Smooth muscle cell (in vitro differentiated cells): ENCODE data around the gene ZNF655. TPM values are rescaled to one million over a fixed set of nuclear protein-coding genes. Genes with fewer than 3 reads are reported as not detected.

ENCODE experiments used
- DNase-seq: peaks from one replicate; lab custom pipeline; 2025; ENCODE audit not compliant: unreplicated experiment; lab: John Stamatoyannopoulos, UW
- H2AFZ ChIP-seq: fragments of 200-600 bp; sonication (generic); 2 replicates; pipeline ENCODE4 v1.6.0; 2016; ENCODE audit warnings: antibody characterized with exemption, low read depth, mild to moderate bottlenecking
- H3F3A ChIP-seq: fragments of 200-600 bp; sonication (generic); 2 replicates; pipeline ENCODE4 v1.6.0; 2017; ENCODE audit warnings: antibody characterized with exemption, low read depth
- H3K27ac ChIP-seq: fragments of 200-600 bp; sonication (generic); 2 replicates; pipeline ENCODE4 v1.5.1; 2016; ENCODE audit warnings: low read depth, mild to moderate bottlenecking
- H3K27me3 ChIP-seq: fragments of 200-600 bp; sonication (generic); 2 replicates; pipeline ENCODE4 v1.6.1; 2016; ENCODE audit warnings: low read depth, mild to moderate bottlenecking
- H3K36me3 ChIP-seq: fragments of 200-600 bp; sonication (generic); 2 replicates; pipeline ENCODE4 v1.5.1; 2016; ENCODE audit warnings: low read depth
- H3K4me1 ChIP-seq: fragments of 200-600 bp; sonication (generic); 2 replicates; pipeline ENCODE4 v1.5.1; 2016; ENCODE audit warnings: low read depth
- H3K4me2 ChIP-seq: fragments of 200-600 bp; sonication (generic); 2 replicates; pipeline ENCODE4 v1.6.0; 2016; ENCODE audit warnings: mild to moderate bottlenecking
- H3K4me3 ChIP-seq: fragments of 200-600 bp; sonication (generic); 2 replicates; pipeline ENCODE4 v1.5.1; 2016; ENCODE audit warnings: mild to moderate bottlenecking
- H3K79me2 ChIP-seq: fragments of 200-600 bp; sonication (generic); 2 replicates; pipeline ENCODE4 v1.6.0; 2016; ENCODE audit warnings: low read depth, mild to moderate bottlenecking
- H3K9ac ChIP-seq: fragments of 200-600 bp; sonication (generic); 2 replicates; pipeline ENCODE4 v1.6.0; 2016; ENCODE audit warnings: low read depth
- H3K9me3 ChIP-seq: fragments of 200-600 bp; sonication (generic); replicated peaks from 2 replicates; pipeline ENCODE4 v1.5.1; 2016; ENCODE audit warnings: low read depth
- H4K20me1 ChIP-seq: fragments of 200-600 bp; sonication (generic); 2 replicates; pipeline ENCODE4 v1.6.0; 2016; ENCODE audit warnings: low read depth
- WGBS: methylation state at CpG from one replicate; pipeline ENCODE4 v1.1.7; 2016; ENCODE audit warnings: low lambda C conversion rate; 5-methylcytosine and 5-hydroxymethylcytosine counted together
- polyA plus RNA-seq: library from polyadenylated mRNA; unstranded; fragments of >200 nt; fragmentation: Nextera tagmentation; extraction: Ambion mirVana; gene quantifications from 2 replicates; pipeline ENCODE4 v1.2.1, GENCODE V29; 2016
- total RNA-seq: library from RNA; depleted of rRNA; stranded (reverse); fragments of >200 nt; gene quantifications from 2 replicates; pipeline ENCODE4 v1.2.3, GENCODE V29; 2014
- TF ChIP-seq, protein P1 (sequence below): fragments of 200-600 bp; sonication (generic); IDR thresholded peaks from 2 replicates; pipeline ENCODE4 v1.5.1; 2017; ENCODE audit warnings: borderline replicate concordance, mild to moderate bottlenecking, antibody characterized with exemption; ENCODE audit not compliant: insufficient read depth, poor library complexity, severe bottlenecking

The ZNF655 gene
- total and polyA plus RNA-seq, 2 experiments from 2014 or later, result 21.6 to 67.2 TPM

DNA sequence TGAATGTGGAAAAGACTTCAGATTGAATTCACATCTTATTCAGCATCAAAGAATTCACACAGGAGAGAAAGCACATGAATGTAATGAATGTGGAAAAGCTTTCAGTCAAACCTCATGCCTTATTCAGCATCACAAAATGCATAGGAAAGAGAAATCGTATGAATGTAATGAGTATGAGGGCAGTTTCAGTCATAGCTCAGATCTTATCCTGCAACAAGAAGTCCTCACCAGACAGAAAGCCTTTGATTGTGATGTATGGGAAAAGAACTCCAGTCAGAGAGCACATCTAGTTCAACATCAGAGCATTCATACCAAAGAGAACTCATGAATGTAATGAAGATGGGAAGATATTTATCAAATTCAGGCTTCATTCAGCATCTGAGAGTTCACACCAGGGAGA is 14.8 kb downstream of the ZNF655 start:
- H3K4me3 ChIP-seq, result no peak overlapping the region
- no peak overlapping the region for H2AFZ ChIP-seq
- H3K4me1 ChIP-seq, result no peaks in the 10 kb centered on the region
- H3K27ac ChIP-seq, result no peak overlapping the region
- no peak for DNase-seq
- peaks cover 15% of the 10 kb centered on the region for H3K79me2 ChIP-seq
- 100% methylated on average over 1 of the region's 1 CpG for WGBS
- peaks cover 61% of the 10 kb centered on the region for H4K20me1 ChIP-seq
- TF ChIP-seq, protein P1, sequence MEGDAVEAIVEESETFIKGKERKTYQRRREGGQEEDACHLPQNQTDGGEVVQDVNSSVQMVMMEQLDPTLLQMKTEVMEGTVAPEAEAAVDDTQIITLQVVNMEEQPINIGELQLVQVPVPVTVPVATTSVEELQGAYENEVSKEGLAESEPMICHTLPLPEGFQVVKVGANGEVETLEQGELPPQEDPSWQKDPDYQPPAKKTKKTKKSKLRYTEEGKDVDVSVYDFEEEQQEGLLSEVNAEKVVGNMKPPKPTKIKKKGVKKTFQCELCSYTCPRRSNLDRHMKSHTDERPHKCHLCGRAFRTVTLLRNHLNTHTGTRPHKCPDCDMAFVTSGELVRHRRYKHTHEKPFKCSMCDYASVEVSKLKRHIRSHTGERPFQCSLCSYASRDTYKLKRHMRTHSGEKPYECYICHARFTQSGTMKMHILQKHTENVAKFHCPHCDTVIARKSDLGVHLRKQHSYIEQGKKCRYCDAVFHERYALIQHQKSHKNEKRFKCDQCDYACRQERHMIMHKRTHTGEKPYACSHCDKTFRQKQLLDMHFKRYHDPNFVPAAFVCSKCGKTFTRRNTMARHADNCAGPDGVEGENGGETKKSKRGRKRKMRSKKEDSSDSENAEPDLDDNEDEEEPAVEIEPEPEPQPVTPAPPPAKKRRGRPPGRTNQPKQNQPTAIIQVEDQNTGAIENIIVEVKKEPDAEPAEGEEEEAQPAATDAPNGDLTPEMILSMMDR, result no peak
- no peak overlapping the region for H3K9ac ChIP-seq
- H3K9me3 ChIP-seq, result no peaks in the 10 kb centered on the region
- no peak overlapping the region for H3K4me2 ChIP-seq
- H3K36me3 ChIP-seq, result peaks cover 12% of the 10 kb centered on the region
- no peaks in the 10 kb centered on the region for H3K27me3 ChIP-seq
- peaks cover 24% of the 10 kb centered on the region for H3F3A ChIP-seq

DNA sequence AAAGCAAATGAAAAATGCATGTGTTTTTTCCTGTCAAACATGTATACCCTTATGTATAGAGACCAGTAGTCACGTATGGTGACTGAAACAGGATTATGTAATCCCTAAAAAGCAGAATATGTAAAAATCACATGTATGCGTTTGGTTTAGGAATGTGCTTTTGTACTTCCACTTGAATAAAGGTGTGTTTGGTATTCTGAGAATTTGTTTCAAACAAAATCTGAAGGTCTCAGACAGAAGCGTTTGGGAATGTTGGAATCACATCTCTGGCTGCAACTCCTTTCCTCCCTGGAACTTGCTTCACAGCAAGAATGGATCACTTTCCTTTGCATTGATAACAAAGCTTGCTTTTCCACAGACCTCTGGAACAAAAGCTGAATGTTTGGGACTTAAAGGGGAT is 17.8 kb downstream of the ZNF655 start:
- H4K20me1 ChIP-seq, result peaks cover 31% of the 10 kb centered on the region
- H3F3A ChIP-seq, result peaks cover 20% of the 10 kb centered on the region
- peaks cover 11% of the 10 kb centered on the region for H3K36me3 ChIP-seq
- H3K27ac ChIP-seq, result no peak overlapping the region
- H3K27me3 ChIP-seq, result no peaks in the 10 kb centered on the region
- no peaks in the 10 kb centered on the region for H3K9me3 ChIP-seq
- no peak for DNase-seq
- WGBS, result 78% methylated on average over 3 of the region's 3 CpGs
- no peaks in the 10 kb centered on the region for H3K79me2 ChIP-seq
- peaks cover 4% of the 10 kb centered on the region for H3K4me1 ChIP-seq
- H3K9ac ChIP-seq, result no peak overlapping the region
- no peak overlapping the region for H2AFZ ChIP-seq
- TF ChIP-seq, protein P1, result no peak
- no peak overlapping the region for H3K4me3 ChIP-seq
- H3K4me2 ChIP-seq, result no peak overlapping the region

DNA sequence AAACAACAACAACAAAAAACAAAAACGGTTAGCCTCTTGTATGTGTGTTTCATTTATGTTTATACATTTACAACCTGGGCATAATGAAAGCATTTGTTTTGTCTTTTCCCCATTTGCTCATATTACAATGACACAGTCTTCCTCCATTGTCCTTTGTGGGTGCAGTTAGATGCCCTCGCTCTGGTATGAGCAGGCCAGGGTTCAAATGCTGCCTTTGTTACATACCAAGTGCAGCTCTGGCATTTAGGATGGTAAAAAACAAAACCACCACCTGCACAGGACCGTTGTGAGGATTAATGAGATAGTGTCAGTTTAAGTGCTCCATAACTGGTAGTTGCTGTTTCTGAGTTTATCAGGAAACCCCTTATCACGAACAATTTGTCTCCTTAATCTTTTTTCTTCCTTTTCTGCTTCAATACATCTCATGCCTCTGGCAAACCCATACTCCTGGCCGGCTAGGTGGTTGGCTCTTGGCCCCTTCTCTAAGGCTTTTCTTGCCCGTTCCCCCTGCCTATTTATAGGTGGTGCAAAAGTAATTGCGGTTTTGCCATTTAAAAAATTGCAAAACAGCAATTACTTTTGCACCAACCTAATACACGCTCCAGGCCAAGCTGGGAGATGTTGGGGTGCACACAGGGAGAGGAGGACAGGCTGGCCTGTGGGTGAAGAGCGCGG is 21.0 kb downstream of the ZNF655 start:
- H3K9me3 ChIP-seq, result no peaks in the 10 kb centered on the region
- peak overlapping the region; percentile 67 for H3K4me3 ChIP-seq
- H3K9ac ChIP-seq, result no peak overlapping the region
- peaks cover 4% of the 10 kb centered on the region for H3K4me1 ChIP-seq
- peaks cover 18% of the 10 kb centered on the region for H3F3A ChIP-seq
- H3K27me3 ChIP-seq, result no peaks in the 10 kb centered on the region
- peak overlapping the region; percentile 96 for H3K4me2 ChIP-seq
- H3K36me3 ChIP-seq, result no peaks in the 10 kb centered on the region
- peaks cover 12% of the 10 kb centered on the region for H4K20me1 ChIP-seq
- no peak overlapping the region for H2AFZ ChIP-seq
- no peak overlapping the region for H3K27ac ChIP-seq
- DNase-seq, result no peak
- 71% methylated on average over 10 of the region's 10 CpGs for WGBS
- no peaks in the 10 kb centered on the region for H3K79me2 ChIP-seq
- TF ChIP-seq, protein P1, result no peak
